Measurements from ENCODE around the gene PTPN9. TPM values are rescaled to one million over a fixed set of nuclear protein-coding genes. Genes with fewer than 3 reads are reported as not detected.

Gene PTPN9
- 10 to 100 TPM; 40.2 to 48.3 (median 46.9) TPM for polyA plus RNA-seq (ENCODE audit: insufficient read length in 3 of 3)
- long read RNA-seq, donor 1, full-length matches to known transcripts, result 7 of 7 reads
- long read RNA-seq, donor 1, partial matches to known transcripts, result 0 of 7 reads
- long read RNA-seq, donor 1, other reads (novel, unspliced or antisense), result 0 of 7 reads
- long read RNA-seq, donor 2, full-length matches to known transcripts, result 4 of 4 reads
- long read RNA-seq, donor 2, partial matches to known transcripts, result 0 of 4 reads
- long read RNA-seq, donor 2, other reads (novel, unspliced or antisense), result 0 of 4 reads
- long read RNA-seq, donor 3, full-length matches to known transcripts, result 11 of 11 reads
- long read RNA-seq, donor 3, partial matches to known transcripts, result 0 of 11 reads
- long read RNA-seq, donor 3, other reads (novel, unspliced or antisense), result 0 of 11 reads
- long read RNA-seq, donor 4, full-length matches to known transcripts, result 6 of 6 reads
- long read RNA-seq, donor 4, partial matches to known transcripts, result 0 of 6 reads
- long read RNA-seq, donor 4, other reads (novel, unspliced or antisense), result 0 of 6 reads
- long read RNA-seq, donor 5, result 0 reads
- long read RNA-seq, donor 6, full-length matches to known transcripts, result 3 of 3 reads
- long read RNA-seq, donor 6, partial matches to known transcripts, result 0 of 3 reads
- long read RNA-seq, donor 6, other reads (novel, unspliced or antisense), result 0 of 3 reads
- long read RNA-seq, donor 7, full-length matches to known transcripts, result 9 of 9 reads
- long read RNA-seq, donor 7, partial matches to known transcripts, result 0 of 9 reads
- long read RNA-seq, donor 7, other reads (novel, unspliced or antisense), result 0 of 9 reads
- long read RNA-seq, donor 8, result 0 reads
- long read RNA-seq, donor 9, full-length matches to known transcripts, result 5 of 11 reads
- long read RNA-seq, donor 9, partial matches to known transcripts, result 6 of 11 reads
- long read RNA-seq, donor 9, other reads (novel, unspliced or antisense), result 0 of 11 reads
- long read RNA-seq, donor 10, full-length matches to known transcripts, result 7 of 7 reads
- long read RNA-seq, donor 10, partial matches to known transcripts, result 0 of 7 reads
- long read RNA-seq, donor 10, other reads (novel, unspliced or antisense), result 0 of 7 reads
- long read RNA-seq, donor 11, full-length matches to known transcripts, result 8 of 8 reads
- long read RNA-seq, donor 11, partial matches to known transcripts, result 0 of 8 reads
- long read RNA-seq, donor 11, other reads (novel, unspliced or antisense), result 0 of 8 reads
- long read RNA-seq, donor 12, full-length matches to known transcripts, result 2 of 2 reads
- long read RNA-seq, donor 12, partial matches to known transcripts, result 0 of 2 reads
- long read RNA-seq, donor 12, other reads (novel, unspliced or antisense), result 0 of 2 reads
- long read RNA-seq, donor 13, result 0 reads
- long read RNA-seq, donor 14, full-length matches to known transcripts, result 8 of 8 reads
- long read RNA-seq, donor 14, partial matches to known transcripts, result 0 of 8 reads
- long read RNA-seq, donor 14, other reads (novel, unspliced or antisense), result 0 of 8 reads
- long read RNA-seq, donor 15, full-length matches to known transcripts, result 1 of 1 reads
- long read RNA-seq, donor 15, partial matches to known transcripts, result 0 of 1 reads
- long read RNA-seq, donor 15, other reads (novel, unspliced or antisense), result 0 of 1 reads
- long read RNA-seq, donor 16, full-length matches to known transcripts, result 26 of 38 reads
- long read RNA-seq, donor 16, partial matches to known transcripts, result 12 of 38 reads
- long read RNA-seq, donor 16, other reads (novel, unspliced or antisense), result 0 of 38 reads

- DNase-seq (ENCODE audit: extremely low read depth in 1 of 11, low read depth in 9 of 11, low spot score in 4 of 11), result peak; percentile 54 to 83 (median 76)
Observed at GRCh38 chr15:75578948-75579920, at the start of gene PTPN9. Gene PTPN9 (minus strand): TSS chr15:75579315. CDS start chr15:75578776, 539 bp downstream.

GRCh38 chr15:75625542-75626347 is 46.6 kb upstream of the PTPN9 start, which contains the start of gene SNUPN:
Gene SNUPN (minus strand): TSS chr15:75625725. CDS start chr15:75621051, 4,674 bp downstream.
- DNase-seq (ENCODE audit: extremely low read depth in 1 of 11, low read depth in 9 of 11, low spot score in 4 of 11), result peak; percentile 87 to 95 (median 92)

- no peak for DNase-seq (ENCODE audit: extremely low read depth in 1 of 11, low read depth in 9 of 11, low spot score in 4 of 11)
Observed at GRCh38 chr15:75622505-75622904, 43.4 kb upstream of the PTPN9 start.

GRCh38 chr15:75620841-75621391 is 41.8 kb upstream of the PTPN9 start:
- DNase-seq (ENCODE audit: extremely low read depth in 1 of 11, low read depth in 9 of 11, low spot score in 4 of 11), result peak in 1 of 11 donors; percentile 28

- peak in 1 of 11 donors; percentile 11 for DNase-seq (ENCODE audit: extremely low read depth in 1 of 11, low read depth in 9 of 11, low spot score in 4 of 11)
Observed at GRCh38 chr15:75620058-75620820, 41.1 kb upstream of the PTPN9 start.

- no peak for DNase-seq (ENCODE audit: extremely low read depth in 1 of 11, low read depth in 9 of 11, low spot score in 4 of 11)
Observed at GRCh38 chr15:75616766-75617165, 37.7 kb upstream of the PTPN9 start.

- DNase-seq (ENCODE audit: extremely low read depth in 1 of 11, low read depth in 9 of 11, low spot score in 4 of 11), result no peak
Observed at GRCh38 chr15:75606711-75607699, 27.9 kb upstream of the PTPN9 start.

GRCh38 chr15:75606026-75606425 is 26.9 kb upstream of the PTPN9 start:
- DNase-seq (ENCODE audit: extremely low read depth in 1 of 11, low read depth in 9 of 11, low spot score in 4 of 11), result no peak

GRCh38 chr15:75599401-75599800 is 20.3 kb upstream of the PTPN9 start:
- DNase-seq (ENCODE audit: extremely low read depth in 1 of 11, low read depth in 9 of 11, low spot score in 4 of 11), result no peak

GRCh38 chr15:75598361-75598760 is 19.2 kb upstream of the PTPN9 start:
- no peak for DNase-seq (ENCODE audit: extremely low read depth in 1 of 11, low read depth in 9 of 11, low spot score in 4 of 11)

GRCh38 chr15:75597667-75598341 is 18.7 kb upstream of the PTPN9 start:
- DNase-seq (ENCODE audit: extremely low read depth in 1 of 11, low read depth in 9 of 11, low spot score in 4 of 11), result no peak

GRCh38 chr15:75596703-75597345 is 17.7 kb upstream of the PTPN9 start:
- DNase-seq (ENCODE audit: extremely low read depth in 1 of 11, low read depth in 9 of 11, low spot score in 4 of 11), result no peak

GRCh38 chr15:75594276-75594675 is 15.2 kb upstream of the PTPN9 start:
- DNase-seq (ENCODE audit: extremely low read depth in 1 of 11, low read depth in 9 of 11, low spot score in 4 of 11), result no peak
